GM23248 (cell line): ENCODE results near the gene FKBP8. TPM values are rescaled to one million over a fixed set of nuclear protein-coding genes. Genes with fewer than 3 reads are reported as not detected.

Experiments
- DNase-seq: peaks from one replicate; pipeline ENCODE4 v3.0.0-alpha.2; 2015
- H2AFZ ChIP-seq: fragments of 200-600 bp; sonication (generic); 2 replicates; pipeline ENCODE4 v1.6.1; 2016; ENCODE audit warnings: antibody characterized with exemption
- H3F3A ChIP-seq: fragments of 200-600 bp; sonication (generic); 2 replicates; pipeline ENCODE4 v1.6.1; 2016; ENCODE audit warnings: mild to moderate bottlenecking, antibody characterized with exemption, mixed run types; ENCODE audit not compliant: insufficient read depth
- H3K27ac ChIP-seq: fragments of 200-600 bp; sonication (generic); 2 replicates; pipeline ENCODE4 v1.5.1; 2016; ENCODE audit warnings: mild to moderate bottlenecking
- H3K27me3 ChIP-seq: fragments of 200-600 bp; sonication (generic); replicated peaks from 2 replicates; pipeline ENCODE4 v1.6.1; 2016; ENCODE audit warnings: mild to moderate bottlenecking; ENCODE audit not compliant: insufficient read depth
- H3K36me3 ChIP-seq: fragments of 200-600 bp; sonication (generic); 2 replicates; pipeline ENCODE4 v1.6.1; 2016; ENCODE audit warnings: low read depth, mild to moderate bottlenecking
- H3K4me1 ChIP-seq: fragments of 200-600 bp; sonication (generic); 2 replicates; pipeline ENCODE4 v1.6.1; 2016; ENCODE audit warnings: mild to moderate bottlenecking; ENCODE audit not compliant: insufficient read depth
- H3K4me2 ChIP-seq: fragments of 200-600 bp; sonication (generic); one replicate; pipeline ENCODE4 v1.6.1; 2016; ENCODE audit warnings: mild to moderate bottlenecking; ENCODE audit not compliant: unreplicated experiment
- H3K4me3 ChIP-seq: fragments of 200-600 bp; sonication (generic); 2 replicates; pipeline ENCODE4 v1.5.1; 2016; ENCODE audit warnings: mild to moderate bottlenecking
- H3K79me2 ChIP-seq: fragments of 200-600 bp; sonication (generic); 2 replicates; pipeline ENCODE4 v1.6.1; 2016; ENCODE audit warnings: mild to moderate bottlenecking; ENCODE audit not compliant: insufficient read depth
- H3K9ac ChIP-seq: fragments of 200-600 bp; sonication (generic); 2 replicates; pipeline ENCODE4 v1.6.1; 2016; ENCODE audit warnings: mild to moderate bottlenecking
- H3K9me2 ChIP-seq: fragments of 200-600 bp; sonication (generic); 2 replicates; pipeline ENCODE4 v1.6.1; 2016; ENCODE audit warnings: mixed run types, mild to moderate bottlenecking, moderate library complexity; ENCODE audit not compliant: insufficient read depth
- H3K9me3 ChIP-seq: fragments of 200-600 bp; sonication (generic); one replicate; pipeline ENCODE4 v1.6.1; 2017; ENCODE audit warnings: low read depth
- H4K20me1 ChIP-seq: fragments of 200-600 bp; sonication (generic); 2 replicates; pipeline ENCODE4 v1.6.0; 2016; ENCODE audit not compliant: insufficient read depth
- EZH2 ChIP-seq: fragments of 200-600 bp; sonication (generic); IDR thresholded peaks from 2 replicates; pipeline ENCODE4 v1.6.1; 2018; ENCODE audit warnings: antibody characterized with exemption, mild to moderate bottlenecking; ENCODE audit not compliant: insufficient read depth, poor library complexity, severe bottlenecking
- EZH2phosphoT487 ChIP-seq: fragments of 200-600 bp; sonication (generic); IDR thresholded peaks from 2 replicates; pipeline ENCODE4 v1.6.1; 2018; ENCODE audit warnings: antibody characterized with exemption, moderate library complexity, mild to moderate bottlenecking, low read depth; ENCODE audit not compliant: insufficient read depth
- whole genome bisulfite sequencing, 2 experiments: methylation state at CpG; one replicate each; pipeline ENCODE4 v1.1.6; 2015 to 2017; ENCODE audit warnings: low lambda C conversion rate in 2 of 2, low coverage in 1 of 2; ENCODE audit errors: missing lambda C conversion rate in 2 of 2; 5-methylcytosine and 5-hydroxymethylcytosine counted together
- in situ Hi-C: fragments of 300-500 bp; cut with MboI; formaldehyde crosslinking; loops from 2 replicates; pipeline ENCODE4 v1.15.0; 2020
- polyA plus RNA-seq: library from polyadenylated mRNA; unstranded; fragments of >200 nt; fragmentation: Nextera tagmentation; extraction: Ambion mirVana; gene quantifications from 2 replicates; pipeline ENCODE4 v1.2.1, GENCODE V29; 2016
- total RNA-seq: library from RNA; depleted of rRNA; stranded (reverse); fragments of >200 nt; shearing (Covaris generic); gene quantifications from 2 replicates; pipeline ENCODE4 v1.2.3, GENCODE V29; 2014

FKBP8 gene
- total and polyA plus RNA-seq, 2 experiments from 2014 or later = 195 to 466 TPM

DNA sequence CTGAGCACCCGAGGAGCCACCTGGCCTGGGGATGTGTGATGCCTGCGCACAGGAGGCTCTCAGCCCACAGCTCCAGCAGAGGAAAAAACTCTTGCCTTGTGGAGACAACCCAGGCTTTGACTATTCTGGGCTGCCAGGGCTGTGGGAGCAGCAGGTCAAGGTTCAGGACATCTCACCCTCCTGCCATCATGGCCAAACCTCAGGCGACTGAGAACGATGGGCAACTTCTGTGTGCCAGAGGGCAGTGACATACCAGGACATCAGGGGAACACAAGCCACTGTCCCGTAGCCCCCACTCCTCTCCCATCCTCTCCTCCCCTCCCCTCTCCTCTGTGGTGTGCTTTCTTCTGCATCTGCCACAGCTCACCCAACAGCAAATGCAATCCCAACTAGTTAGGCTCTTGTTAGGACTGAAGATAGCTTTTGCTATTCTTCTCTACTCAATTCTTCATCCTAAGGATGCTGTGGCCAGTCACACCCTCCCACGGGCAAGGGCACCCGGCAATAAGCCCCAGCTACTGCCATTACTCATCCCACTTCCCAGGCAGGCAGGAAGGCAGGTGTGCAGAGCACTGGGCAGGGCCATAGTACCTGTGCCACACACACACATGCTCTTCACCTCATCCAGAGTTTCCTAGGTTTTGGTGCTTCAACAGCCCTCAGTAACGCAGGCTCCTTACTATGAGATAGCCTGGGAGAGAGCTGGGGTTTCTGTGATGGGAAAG lies 38.3 kb downstream of the FKBP8 start:
- Histone ChIP-seq H3K27ac (no peak overlapping the region), H3K4me1 (peaks cover 28% of the 10 kb centered on the region)
- DNase-seq = no peak

DNA sequence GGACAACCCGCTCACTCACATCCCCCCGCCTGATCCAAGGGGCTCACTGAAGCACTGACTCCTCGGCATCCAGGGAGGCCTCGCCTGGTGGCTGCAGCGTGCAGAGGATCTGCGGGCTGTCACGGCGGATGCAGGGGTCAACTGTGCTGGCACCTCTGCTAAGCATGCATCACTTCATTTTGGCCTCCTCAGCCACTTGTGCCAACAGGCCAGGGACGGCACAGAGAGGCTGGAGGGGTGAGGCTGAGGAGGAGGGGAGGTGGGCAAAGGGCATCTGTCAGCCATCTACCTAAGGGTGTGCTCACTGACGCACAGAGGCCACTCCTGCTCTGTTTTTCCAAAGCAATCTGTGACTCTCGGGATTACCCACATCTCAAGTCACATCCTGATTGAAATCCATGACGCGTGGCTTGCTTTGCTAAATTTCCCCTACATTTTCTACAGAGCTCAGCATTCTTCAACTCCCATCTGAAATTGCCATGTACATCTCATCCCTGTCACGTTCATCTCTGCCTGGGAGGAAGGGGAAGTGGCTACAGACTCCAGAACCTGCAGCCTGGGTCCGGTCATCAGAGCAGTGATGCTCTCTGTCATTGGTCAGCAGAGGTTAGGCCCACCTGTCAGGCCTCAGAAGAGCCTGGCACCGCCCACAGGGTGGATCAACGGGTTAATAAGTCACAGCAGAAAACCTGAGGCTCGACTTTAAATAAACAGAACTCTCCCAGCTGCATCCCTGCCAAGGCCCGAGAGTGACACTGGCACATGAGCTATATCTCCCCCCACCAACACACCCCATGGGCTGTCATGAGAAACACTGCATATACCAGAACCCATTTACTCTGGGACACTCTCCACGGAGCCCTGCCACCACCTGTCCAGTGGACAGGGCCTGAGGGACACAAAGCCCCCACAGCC lies 39.1 kb downstream of the FKBP8 start:
- no peak for DNase-seq
- H3K36me3 ChIP-seq = no peaks in the 10 kb centered on the region
- TF ChIP-seq EZH2 (no peak), EZH2phosphoT487 (no peak)
- no peaks in the 10 kb centered on the region for H3F3A ChIP-seq
- no peaks in the 10 kb centered on the region for H3K27me3 ChIP-seq
- H3K4me2 ChIP-seq = no peak overlapping the region
- peaks cover 28% of the 10 kb centered on the region for H3K4me1 ChIP-seq
- H3K4me3 ChIP-seq = no peak overlapping the region
- no peaks in the 10 kb centered on the region for H3K9me2 ChIP-seq
- no peak overlapping the region for H2AFZ ChIP-seq
- no peaks in the 10 kb centered on the region for H3K9me3 ChIP-seq
- no peak overlapping the region for H3K27ac ChIP-seq
- in situ Hi-C loops = no loop called here
- WGBS, 2 experiments = 84 to 87% methylated on average over 20 of the region's 20 CpGs
- no peak overlapping the region for H3K9ac ChIP-seq
- H4K20me1 ChIP-seq = peaks cover 34% of the 10 kb centered on the region; the same call in 1 of the 2 replicates
- peaks cover 100% of the 10 kb centered on the region for H3K79me2 ChIP-seq

More for the DNA sequence above, 38.3 kb downstream of the FKBP8 start:
- H3K9ac ChIP-seq = no peak overlapping the region
- no peak overlapping the region for H3K4me3 ChIP-seq
- no peaks in the 10 kb centered on the region for H3K27me3 ChIP-seq
- in situ Hi-C loops = no loop called here
- no peak overlapping the region for H3K4me2 ChIP-seq
- WGBS, 2 experiments = 85 to 88% methylated on average over 8 of the region's 8 CpGs
- H3F3A ChIP-seq = no peaks in the 10 kb centered on the region
- no peaks in the 10 kb centered on the region for H3K9me2 ChIP-seq
- H2AFZ ChIP-seq = no peak overlapping the region
- H3K79me2 ChIP-seq = peaks cover 100% of the 10 kb centered on the region
- TF ChIP-seq EZH2phosphoT487 (no peak), EZH2 (no peak)
- H3K9me3 ChIP-seq = no peaks in the 10 kb centered on the region
- peaks cover 30% of the 10 kb centered on the region; the same call in 1 of the 2 replicates for H4K20me1 ChIP-seq
- no peaks in the 10 kb centered on the region for H3K36me3 ChIP-seq

DNA sequence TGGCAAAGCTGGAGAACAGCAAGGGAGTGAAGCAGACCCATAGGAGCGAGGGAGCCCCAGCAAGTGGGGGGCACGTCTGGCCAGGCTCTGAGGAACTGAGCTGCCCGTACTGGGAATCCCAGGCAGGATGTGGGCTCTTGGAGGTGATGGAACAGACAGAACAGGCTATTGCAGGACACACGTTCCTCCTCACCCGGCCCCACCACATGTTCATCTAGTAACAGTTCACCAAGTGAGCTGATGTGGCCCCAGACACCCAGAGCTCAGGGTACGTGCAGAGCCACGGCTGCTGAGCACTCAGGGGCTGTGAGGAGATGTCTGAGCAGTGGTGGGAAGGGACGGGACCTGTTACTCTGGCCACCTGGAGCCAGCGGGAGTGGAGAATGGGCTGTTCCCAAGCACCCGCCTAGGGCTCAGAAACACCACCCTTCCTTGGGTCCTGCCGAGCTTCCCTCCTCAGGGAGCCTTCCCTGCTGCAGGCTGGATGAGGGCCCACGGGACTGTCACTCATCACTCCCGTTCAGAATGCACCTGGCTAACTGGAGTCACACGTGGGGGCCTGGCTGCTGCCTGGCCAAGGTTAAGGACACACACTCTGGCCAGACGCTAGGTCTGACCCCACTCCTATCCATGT lies 39.9 kb downstream of the FKBP8 start:
- no peak for DNase-seq
- Histone ChIP-seq H3K27ac (no peak overlapping the region), H3K27me3 (no peaks in the 10 kb centered on the region), H3K4me1 (peaks cover 28% of the 10 kb centered on the region), H3K4me2 (no peak overlapping the region), H3K9ac (no peak overlapping the region), H3K9me3 (no peaks in the 10 kb centered on the region), H3K4me3 (no peak overlapping the region), H4K20me1 (peaks cover 40% of the 10 kb centered on the region), H2AFZ (no peak overlapping the region), H3K79me2 (peaks cover 100% of the 10 kb centered on the region), H3K36me3 (no peaks in the 10 kb centered on the region), H3K9me2 (no peaks in the 10 kb centered on the region), H3F3A (no peaks in the 10 kb centered on the region)
- TF ChIP-seq EZH2 (no peak), EZH2phosphoT487 (no peak)
- in situ Hi-C loops = no loop called here
- 79 to 81% methylated on average over 15 of the region's 15 CpGs for WGBS, 2 experiments

DNA sequence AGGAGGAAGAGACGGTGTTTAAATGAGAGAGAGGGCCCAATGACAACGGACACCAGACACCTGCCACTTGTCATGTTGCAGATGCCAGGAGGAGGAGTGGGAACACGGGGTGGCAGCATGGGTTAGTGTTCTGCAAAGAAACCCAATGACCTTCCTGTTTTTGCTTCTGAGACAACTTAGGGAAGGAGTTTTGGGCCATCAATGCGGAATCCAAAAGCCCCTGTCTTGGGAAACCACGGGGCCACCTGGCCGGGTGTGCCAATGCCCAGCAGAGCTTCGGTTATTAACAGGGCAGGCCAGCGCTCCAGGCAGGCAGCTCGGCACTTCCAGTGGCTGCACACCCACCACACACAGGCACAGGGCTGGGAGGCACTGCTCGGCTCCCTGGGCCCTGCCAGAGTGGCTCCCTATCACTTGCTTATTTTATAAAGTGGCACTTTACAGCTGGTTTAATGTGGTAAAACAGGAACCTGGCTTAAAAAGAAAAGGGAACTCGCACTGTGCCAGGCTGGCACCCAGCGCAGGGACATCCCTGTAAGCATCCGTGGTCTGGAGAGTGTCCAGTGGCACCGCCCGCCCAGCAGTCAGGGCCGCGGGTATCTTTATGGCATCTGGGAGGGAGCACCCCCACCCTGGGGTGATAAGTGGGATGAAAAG lies 40.6 kb downstream of the FKBP8 start:
- TF ChIP-seq EZH2phosphoT487 (no peak), EZH2 (no peak)
- no peak for DNase-seq
- 54 to 56% methylated on average over 17 of the region's 17 CpGs for WGBS, 2 experiments
- Histone ChIP-seq H3K9ac (no peak overlapping the region), H3K4me1 (peaks cover 28% of the 10 kb centered on the region), H3K9me2 (no peaks in the 10 kb centered on the region), H3K79me2 (peaks cover 100% of the 10 kb centered on the region), H3F3A (no peaks in the 10 kb centered on the region), H3K4me3 (no peak overlapping the region), H3K4me2 (no peak overlapping the region), H3K27ac (no peak overlapping the region), H3K27me3 (no peaks in the 10 kb centered on the region), H3K36me3 (no peaks in the 10 kb centered on the region), H3K9me3 (no peaks in the 10 kb centered on the region), H4K20me1 (peaks cover 45% of the 10 kb centered on the region), H2AFZ (no peak overlapping the region)
- in situ Hi-C loops = no loop called here
